K562 (cell line): ENCODE results near the gene NOTCH1. TPM values are rescaled to one million over a fixed set of nuclear protein-coding genes. Genes with fewer than 3 reads are reported as not detected.
A peak's percentile ranks its signal among the peaks of the same experiment; 100 is the strongest.

Experiments used
- ATAC-seq: fragments of 200-7000 bp; cut with Tn5 transposase; 3 replicates; pipeline ENCODE4 v1.9.1; 2020; ENCODE audit warnings: moderate library complexity
- BruUV-seq: library from RNA; stranded (reverse); fragments of 400-500 nt; replicated peaks from 2 replicates; lab custom pipeline; 2021; lab: Mats Ljungman, UMichigan
- CTCF ChIA-PET: fragments of 300-600 bp; formaldehyde crosslinking; extraction: SDS; loops from one replicate; lab custom pipeline; 2021; ENCODE audit warnings: low intra/inter-chr PET ratio; lab: Yijun Ruan, JAX
- POLR2A ChIA-PET: fragments of 300-600, 350-650 bp; sonication (Branson Sonifier 250); formaldehyde crosslinking; extraction: SDS; loops from one replicate; lab custom pipeline; 2021; ENCODE audit warnings: antibody characterized with exemption, inconsistent platforms; lab: Yijun Ruan, JAX
- DNase-seq, 4 experiments: peaks; one replicate each; pipeline versions ENCODE4 v3.0.0 to v3.0.0-alpha.2; 2011 to 2018; ENCODE audit warnings: low spot score in 3 of 4, mixed read lengths in 3 of 4; ENCODE audit errors: extremely low read depth in 1 of 4
- FAIRE-seq: peaks from 2 replicates; lab custom pipeline; 2011; peaks lifted over from hg19 to GRCh38; lab: Jason Lieb, UNC
- H2AFZ ChIP-seq: 2 replicates; pipeline ENCODE4 v1.6.0; 2011; ENCODE audit warnings: low read depth, low read length, control low read depth, inconsistent platforms
- H3K27ac ChIP-seq: fragments of 200-600 bp; 3 replicates; pipeline ENCODE4 v1.8.0; 2011; ENCODE audit warnings: low read depth, mild to moderate bottlenecking, control low read depth, inconsistent platforms, low read length, moderate library complexity, mixed read lengths; ENCODE audit errors: extremely low read depth
- H3K27me3 ChIP-seq, 2 experiments: fragments of 300-600 bp in 1 of 2; 2 replicates in 1 of 2; 3 replicates in 1 of 2; pipeline versions ENCODE4 v1.6.0 to v1.8.0; 2011; ENCODE audit warnings: inconsistent platforms in 2 of 2, low read length in 2 of 2, mild to moderate bottlenecking in 1 of 2, mixed read lengths in 1 of 2, moderate library complexity in 1 of 2; ENCODE audit not compliant: control insufficient read depth in 2 of 2, insufficient read depth in 2 of 2
- H3K36me3 ChIP-seq: fragments of 300-600 bp; 3 replicates; pipeline ENCODE4 v1.8.0; 2011; ENCODE audit warnings: mild to moderate bottlenecking, low read length, inconsistent platforms; ENCODE audit not compliant: control insufficient read depth, insufficient read depth
- H3K4me1 ChIP-seq, 2 experiments: fragments of 200-600 bp in 1 of 2; replicated peaks in 1 of 2; 2 replicates in 1 of 2; 3 replicates in 1 of 2; pipeline versions ENCODE4 v1.5.1 to v1.8.0; 2011; ENCODE audit warnings: inconsistent platforms in 2 of 2, low read length in 2 of 2, mild to moderate bottlenecking in 1 of 2, mixed read lengths in 1 of 2, moderate library complexity in 1 of 2; ENCODE audit not compliant: control insufficient read depth in 2 of 2, insufficient read depth in 2 of 2
- H3K4me2 ChIP-seq: 2 replicates; pipeline ENCODE4 v1.6.1; 2011; ENCODE audit warnings: low read length, control low read depth, inconsistent platforms, mixed read lengths; ENCODE audit not compliant: insufficient read depth
- H3K4me3 ChIP-seq: fragments of 200-600 bp; sonication (generic), shearing (Covaris generic); 2 replicates; pipeline ENCODE4 v1.5.1; 2016; ENCODE audit warnings: control low read depth, inconsistent platforms
- H3K79me2 ChIP-seq: fragments of 200-600 bp; 3 replicates; pipeline ENCODE4 v1.8.0; 2011; ENCODE audit warnings: low read length, inconsistent platforms; ENCODE audit not compliant: control insufficient read depth, insufficient read depth
- H3K9ac ChIP-seq, 2 experiments: 2 replicates each; pipeline versions ENCODE4 v1.6.0 to v1.6.1; 2011; ENCODE audit warnings: low read depth in 2 of 2, low read length in 2 of 2, control low read depth in 1 of 2, inconsistent platforms in 1 of 2, mild to moderate bottlenecking in 1 of 2, mixed read lengths in 1 of 2; ENCODE audit not compliant: insufficient read depth in 1 of 2
- H3K9me1 ChIP-seq: one replicate; pipeline ENCODE4 v1.6.0; 2011; ENCODE audit warnings: inconsistent platforms, mild to moderate bottlenecking, low read length, moderate library complexity; ENCODE audit not compliant: control insufficient read depth, insufficient read depth
- H3K9me3 ChIP-seq: replicated peaks from 2 replicates; pipeline ENCODE4 v1.5.1; 2011; ENCODE audit warnings: low read depth, low read length, inconsistent platforms; ENCODE audit not compliant: control insufficient read depth, insufficient read depth
- H4K20me1 ChIP-seq: replicated peaks from 2 replicates; pipeline ENCODE4 v1.6.1; 2011; ENCODE audit warnings: low read length, inconsistent platforms, mixed read lengths; ENCODE audit not compliant: control insufficient read depth, insufficient read depth
- FIP1L1 ChIP-seq: fragments of 200-400 bp; formaldehyde crosslinking; IDR thresholded peaks from 2 replicates; pipeline ENCODE4 v1.6.1; 2018; ENCODE audit warnings: mild to moderate bottlenecking, low read depth, low read length; ENCODE audit not compliant: poor library complexity, severe bottlenecking
- HNRNPL ChIP-seq: fragments of 200-400 bp; formaldehyde crosslinking; IDR thresholded peaks from 2 replicates; pipeline ENCODE4 v1.6.1; 2017; ENCODE audit warnings: low read depth, mild to moderate bottlenecking, low read length
- RCOR1 ChIP-seq, 2 experiments: IDR thresholded peaks; 2 replicates each; pipeline ENCODE4 v1.6.1; 2012; ENCODE audit warnings: low read depth in 2 of 2, low read length in 2 of 2, borderline replicate concordance in 1 of 2, improper control_type of control experiment in 1 of 2
- WGBS: fragments of 100-300 bp; shearing (Covaris generic); methylation state at CpG from one replicate; pipeline ENCODE4 v1.1.6; 2016; ENCODE audit warnings: low coverage, mixed read lengths; ENCODE audit not compliant: insufficient coverage; ENCODE audit errors: missing lambda C conversion rate; 5-methylcytosine and 5-hydroxymethylcytosine counted together
- in situ Hi-C: fragments of 300-500 bp; cut with MboI; formaldehyde crosslinking; loops from 4 replicates; pipeline ENCODE4 v1.15.0; 2018; ENCODE audit warnings: inconsistent platforms, mixed read lengths
- intact Hi-C: fragments of 100-400 bp; cut with micrococcal nuclease; formaldehyde crosslinking; loops from 2 replicates; pipeline ENCODE4 v1.14.2; 2022
- polyA plus RNA-seq, 8 experiments: library from polyadenylated mRNA; depleted of rRNA in 4 of 8; stranded (reverse) in 5 of 8; unstranded in 3 of 8; fragments of >200 nt; fragmentation: Nextera tagmentation in 2 of 8; fragmentation: Illumina TruSeq in 1 of 8; extraction: Ambion mirVana in 2 of 8; extraction: Trizol in 1 of 8; gene quantifications; 2 replicates each; pipeline versions ENCODE4 v1.2.1 to v1.2.3, GENCODE V29; 2011 to 2014; ENCODE audit warnings: inconsistent platforms in 1 of 8, missing spikeins in 1 of 8
- total RNA-seq, 7 experiments: library from RNA; depleted of rRNA in 6 of 7; stranded (reverse); fragments of >200 nt in 6 of 7; fragmentation: Illumina TruSeq in 2 of 7; extraction: Trizol in 2 of 7; gene quantifications; 2 replicates each; pipeline versions ENCODE4 v1.2.1 to v1.2.3, GENCODE V29; 2011 to 2021; ENCODE audit warnings: low replicate concordance in 1 of 7
- TF ChIP-seq, protein P1 (sequence below): sonication (generic); formaldehyde crosslinking; IDR thresholded peaks from 2 replicates; pipeline ENCODE4 v1.8.1; 2023; ENCODE audit warnings: mild to moderate bottlenecking, missing genetic modification reagents

NOTCH1 gene
- total and polyA plus RNA-seq, 9 of the 15 experiments (the other 6 are each of a cell fraction or from before 2014, with no cell fraction given), result 0.03 to 31.4 (median 2.3) TPM

DNA sequence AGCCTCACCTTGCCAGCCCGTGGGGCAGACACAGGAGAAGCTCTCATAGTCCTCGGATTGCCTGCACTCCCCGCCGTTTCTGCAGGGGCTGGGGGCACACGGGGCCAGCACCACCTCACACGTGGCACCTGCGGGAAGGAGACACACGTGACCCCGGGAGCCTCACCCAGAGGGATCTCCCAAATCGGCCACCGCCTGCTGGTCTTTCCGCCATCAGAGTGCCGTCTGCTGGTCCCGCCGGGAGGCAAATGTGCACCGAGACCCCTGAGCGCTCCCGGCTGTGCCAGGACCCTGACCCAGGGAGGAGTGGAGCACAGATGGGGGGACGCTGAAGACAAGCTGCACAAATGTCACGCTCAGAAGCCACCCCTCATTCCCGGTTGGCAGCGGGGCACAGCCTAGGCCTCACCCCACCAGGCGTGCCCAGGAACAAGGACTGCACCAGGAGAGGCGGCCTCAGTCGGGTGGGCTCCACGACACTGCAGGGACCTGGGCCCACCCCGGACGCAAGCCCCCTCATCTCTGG lies 34.6 kb downstream of the NOTCH1 start:
- H3K9me3 ChIP-seq, result no peaks in the 10 kb centered on the region
- TF ChIP-seq, protein P1, sequence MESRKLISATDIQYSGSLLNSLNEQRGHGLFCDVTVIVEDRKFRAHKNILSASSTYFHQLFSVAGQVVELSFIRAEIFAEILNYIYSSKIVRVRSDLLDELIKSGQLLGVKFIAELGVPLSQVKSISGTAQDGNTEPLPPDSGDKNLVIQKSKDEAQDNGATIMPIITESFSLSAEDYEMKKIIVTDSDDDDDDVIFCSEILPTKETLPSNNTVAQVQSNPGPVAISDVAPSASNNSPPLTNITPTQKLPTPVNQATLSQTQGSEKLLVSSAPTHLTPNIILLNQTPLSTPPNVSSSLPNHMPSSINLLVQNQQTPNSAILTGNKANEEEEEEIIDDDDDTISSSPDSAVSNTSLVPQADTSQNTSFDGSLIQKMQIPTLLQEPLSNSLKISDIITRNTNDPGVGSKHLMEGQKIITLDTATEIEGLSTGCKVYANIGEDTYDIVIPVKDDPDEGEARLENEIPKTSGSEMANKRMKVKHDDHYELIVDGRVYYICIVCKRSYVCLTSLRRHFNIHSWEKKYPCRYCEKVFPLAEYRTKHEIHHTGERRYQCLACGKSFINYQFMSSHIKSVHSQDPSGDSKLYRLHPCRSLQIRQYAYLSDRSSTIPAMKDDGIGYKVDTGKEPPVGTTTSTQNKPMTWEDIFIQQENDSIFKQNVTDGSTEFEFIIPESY (CRISPR knock-in tag), result 0 out of 2 replicates have a peak, but pooled peaks have one; percentile 31
- TF ChIP-seq FIP1L1, result peak; percentile 0
- no peak for TF ChIP-seq RCOR1 (IDR thresholded peaks at IDR 0.05; ENCODE audit: borderline replicate concordance in 1 of 2, low read depth in 2 of 2, low read length in 2 of 2)
- TF ChIP-seq HNRNPL, result peak; percentile 52; the same call in 1 of the 2 replicates
- no TSS peak for BruUV-seq
- 90% methylated on average over 17 of the region's 28 CpGs for WGBS
- H3K36me3 ChIP-seq, result peaks cover 77% of the 10 kb centered on the region; the same call in 2 of the 3 replicates
- peak overlapping the region; percentile 74 for H3K4me2 ChIP-seq
- intact Hi-C loops (no loop called here), in situ Hi-C loops (no loop called here)
- H3K9ac ChIP-seq, result peak overlapping the region; percentile 70 to 93
- no peaks in the 10 kb centered on the region for H4K20me1 ChIP-seq
- ChIA-PET POLR2A (no interaction called here), CTCF (no interaction called here)
- peak overlapping the region; percentile 78 for H3K27ac ChIP-seq
- 0 out of 2 replicates have a peak overlapping the region, but pooled peaks have one; percentile 28 for H3K4me3 ChIP-seq
- DNase-seq (no peak), ATAC-seq (no peak), FAIRE-seq (no peak)
- H3K9me1 ChIP-seq, result peaks cover 6% of the 10 kb centered on the region
- no peaks in the 10 kb centered on the region for H3K27me3 ChIP-seq
- peaks cover 7% of the 10 kb centered on the region; the same call in 1 of the 3 replicates for H3K79me2 ChIP-seq
- H3K4me1 ChIP-seq, result peaks cover 16 to 60% of the 10 kb centered on the region in 2 experiments
- peak overlapping the region; percentile 76 for H2AFZ ChIP-seq
